ENCODE data around the gene CC2D2B. TPM values are rescaled to one million over a fixed set of nuclear protein-coding genes. Genes with fewer than 3 reads are reported as not detected.
A peak's percentile ranks its signal among the peaks of the same experiment; 100 is the strongest.

The CC2D2B gene
- total and polyA plus RNA-seq, 4 experiments from 2014 or later, result 0.10 to 0.15 TPM; not detected in 2

DNA sequence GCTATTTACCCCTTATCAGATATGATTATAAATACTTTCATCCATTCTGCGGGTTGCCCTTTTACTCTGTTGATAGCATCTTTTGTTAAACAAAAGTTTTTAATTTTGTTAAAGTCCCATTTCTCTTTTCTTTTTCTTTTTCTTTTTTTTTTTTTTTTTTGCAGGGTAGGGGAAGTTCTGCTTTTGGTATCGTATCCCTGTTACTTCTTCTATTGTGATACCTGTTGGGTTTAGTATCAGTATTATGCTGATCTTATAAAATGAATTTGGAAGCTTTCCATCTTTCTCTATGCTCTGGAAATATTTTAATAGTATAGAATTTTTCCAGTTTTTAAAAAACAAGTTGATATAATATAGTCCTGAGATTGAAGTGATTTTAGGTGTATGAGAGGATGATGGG lies 141.6 kb downstream of the CC2D2B start:
- Histone ChIP-seq H3K4me3 (ENCODE audit: low read length in 2 of 2) (no peak overlapping the region), H3K36me3 (ENCODE audit: insufficient read depth, low read length) (no peaks in the 10 kb centered on the region), H3K27me3 (ENCODE audit: insufficient read depth, low read length) (no peaks in the 10 kb centered on the region), H3K27ac (ENCODE audit: low read depth, low read length) (no peak overlapping the region), H3K4me1 (ENCODE audit: insufficient read depth, low read length) (peaks cover 8% of the 10 kb centered on the region), H3K9me3 (ENCODE audit: control insufficient read depth in 1 of 2, low read length in 2 of 2) (no peaks in the 10 kb centered on the region)
- DNase-seq, result no peak
- intact Hi-C loops (cut with micrococcal nuclease), result no loop called here
- Mint-ChIP-seq H3K9me3 (no peaks in the 10 kb centered on the region), H3K4me1 (peaks cover 33 to 55% (median 40%) of the 10 kb centered on the region in 4 donors), H3K27ac (no peak overlapping the region), H3K27me3 (no peaks in the 10 kb centered on the region), H3K36me3 (peaks cover 35 to 43% of the 10 kb centered on the region in 2 donors), H3K4me3 (no peak overlapping the region)
- ChIA-PET CTCF (ENCODE audit: partially characterized antibody) (interaction anchor here (1.2 kb wide), 1 partner anchor 39 kb away, joined by 3 read pairs; no protein-coding TSS in a partner anchor), POLR2A (ENCODE audit: partially characterized antibody) (no interaction called here)

DNA sequence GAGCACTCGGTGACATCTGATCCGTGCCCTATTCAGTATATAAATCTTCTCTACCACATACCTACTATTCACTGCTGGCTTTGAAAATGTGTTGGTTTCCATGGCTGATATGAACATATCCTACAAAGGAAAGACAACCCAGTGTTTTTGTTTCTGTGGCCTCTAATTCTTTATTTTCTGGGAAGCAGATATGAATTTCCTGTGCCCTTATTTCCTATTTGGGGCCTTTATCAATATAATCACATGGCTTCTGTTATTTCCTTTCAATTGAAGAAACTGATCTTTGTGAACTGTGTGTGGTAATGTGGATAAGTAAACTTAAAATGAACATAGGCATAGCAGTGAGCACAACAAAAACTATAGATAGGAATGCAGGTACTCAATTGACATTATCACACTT lies 146.2 kb downstream of the CC2D2B start:
- no peak overlapping the region for H3K4me3 ChIP-seq (ENCODE audit: low read length in 2 of 2)
- Mint-ChIP-seq H3K9me3 (no peaks in the 10 kb centered on the region), H3K36me3 (peaks cover 47 to 53% of the 10 kb centered on the region in 2 donors), H3K27me3 (no peaks in the 10 kb centered on the region), H3K27ac (no peak overlapping the region), H3K4me3 (no peak overlapping the region), H3K4me1 (peaks cover 6 to 23% (median 7%) of the 10 kb centered on the region in 4 donors)
- H3K9me3 ChIP-seq (ENCODE audit: control insufficient read depth in 1 of 2, low read length in 2 of 2), result no peaks in the 10 kb centered on the region
- H3K36me3 ChIP-seq (ENCODE audit: insufficient read depth, low read length), result peaks cover 22% of the 10 kb centered on the region
- POLR2A ChIA-PET (ENCODE audit: partially characterized antibody), result no interaction called here
- H3K27me3 ChIP-seq (ENCODE audit: insufficient read depth, low read length), result no peaks in the 10 kb centered on the region
- intact Hi-C loops (cut with micrococcal nuclease), result no loop called here
- DNase-seq, result no peak
- CTCF ChIA-PET (ENCODE audit: partially characterized antibody), result no interaction called here
- H3K4me1 ChIP-seq (ENCODE audit: insufficient read depth, low read length), result no peaks in the 10 kb centered on the region
- no peak overlapping the region for H3K27ac ChIP-seq (ENCODE audit: low read depth, low read length)

DNA sequence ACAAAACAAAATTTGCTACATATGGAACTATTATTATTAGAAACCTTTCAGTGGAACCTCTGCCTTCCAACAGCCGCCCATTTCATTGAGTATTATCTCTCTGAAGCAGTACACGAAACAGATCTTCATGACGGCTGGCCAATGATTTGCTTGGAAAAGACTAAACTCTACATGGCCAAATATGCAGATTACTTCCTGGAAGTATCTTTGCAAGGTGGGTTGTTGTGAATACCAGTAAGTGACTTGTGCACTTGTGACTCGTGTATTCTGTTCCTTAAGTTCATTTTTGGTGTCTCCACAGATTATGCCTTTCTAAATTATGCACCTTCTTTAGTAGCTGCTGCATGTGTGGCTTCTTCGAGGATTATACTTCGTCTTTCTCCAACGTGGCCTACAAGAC lies 149.0 kb downstream of the CC2D2B start:
- Histone ChIP-seq H3K9me3 (ENCODE audit: control insufficient read depth in 1 of 2, low read length in 2 of 2) (no peaks in the 10 kb centered on the region), H3K36me3 (ENCODE audit: insufficient read depth, low read length) (peaks cover 26% of the 10 kb centered on the region), H3K4me3 (ENCODE audit: low read length in 2 of 2) (no peak overlapping the region), H3K27ac (ENCODE audit: low read depth, low read length) (no peak overlapping the region), H3K4me1 (ENCODE audit: insufficient read depth, low read length) (no peaks in the 10 kb centered on the region), H3K27me3 (ENCODE audit: insufficient read depth, low read length) (no peaks in the 10 kb centered on the region)
- Mint-ChIP-seq H3K4me1 (peaks cover 3 to 19% (median 5%) of the 10 kb centered on the region in 4 donors), H3K9me3 (no peaks in the 10 kb centered on the region), H3K36me3 (peaks cover 58% of the 10 kb centered on the region in 2 donors), H3K4me3 (no peak overlapping the region), H3K27ac (no peak overlapping the region), H3K27me3 (no peaks in the 10 kb centered on the region)
- no peak for DNase-seq
- ChIA-PET CTCF (ENCODE audit: partially characterized antibody) (interaction anchor here (1.6 kb wide), 1 partner anchor 41 kb away, joined by 3 read pairs; no protein-coding TSS in a partner anchor), POLR2A (ENCODE audit: partially characterized antibody) (no interaction called here)
- intact Hi-C loops (cut with micrococcal nuclease), result no loop called here

DNA sequence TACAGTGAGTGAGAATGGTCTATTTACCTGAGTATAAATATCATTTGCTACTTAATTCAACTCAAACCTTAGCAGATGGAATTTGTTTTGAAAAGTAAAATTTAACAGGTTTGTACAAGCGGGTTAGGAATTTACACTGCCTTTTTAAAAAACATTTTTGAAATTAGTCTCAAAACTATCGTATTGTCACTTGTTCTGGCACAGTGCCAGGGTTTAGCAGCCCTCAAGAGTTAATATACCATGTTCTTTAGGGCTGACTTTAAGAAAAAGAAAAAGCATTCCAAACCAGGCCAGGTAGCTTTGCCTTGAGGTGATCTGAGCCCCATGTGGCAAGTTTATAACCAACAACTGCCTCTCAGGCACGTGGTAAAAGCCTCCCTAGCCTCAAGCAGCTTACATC lies 153.5 kb downstream of the CC2D2B start:
- intact Hi-C loops (cut with micrococcal nuclease), result no loop called here
- CTCF ChIA-PET (ENCODE audit: partially characterized antibody), result interaction anchor here (0.9 kb wide), 1 partner anchor 191 kb away, joined by 3 read pairs; no protein-coding TSS in a partner anchor
- no peak overlapping the region for H3K27ac ChIP-seq (ENCODE audit: low read depth, low read length)
- H3K36me3 Mint-ChIP-seq, result peaks cover 52% of the 10 kb centered on the region in 2 donors
- DNase-seq, result no peak
- H3K4me3 ChIP-seq (ENCODE audit: low read length in 2 of 2), result no peak overlapping the region
- H3K4me3 Mint-ChIP-seq, result no peak overlapping the region
- H3K27ac Mint-ChIP-seq, result no peak overlapping the region
- no peaks in the 10 kb centered on the region for H3K9me3 ChIP-seq (ENCODE audit: control insufficient read depth in 1 of 2, low read length in 2 of 2)
- POLR2A ChIA-PET (ENCODE audit: partially characterized antibody), result no interaction called here
- H3K9me3 Mint-ChIP-seq, result no peaks in the 10 kb centered on the region
- peaks cover 26% of the 10 kb centered on the region for H3K36me3 ChIP-seq (ENCODE audit: insufficient read depth, low read length)
- no peaks in the 10 kb centered on the region for H3K27me3 Mint-ChIP-seq
- H3K4me1 ChIP-seq (ENCODE audit: insufficient read depth, low read length), result no peaks in the 10 kb centered on the region
- no peaks in the 10 kb centered on the region for H3K27me3 ChIP-seq (ENCODE audit: insufficient read depth, low read length)
- peaks cover 0 to 10% (median 0%) of the 10 kb centered on the region in 4 donors for H3K4me1 Mint-ChIP-seq

DNA sequence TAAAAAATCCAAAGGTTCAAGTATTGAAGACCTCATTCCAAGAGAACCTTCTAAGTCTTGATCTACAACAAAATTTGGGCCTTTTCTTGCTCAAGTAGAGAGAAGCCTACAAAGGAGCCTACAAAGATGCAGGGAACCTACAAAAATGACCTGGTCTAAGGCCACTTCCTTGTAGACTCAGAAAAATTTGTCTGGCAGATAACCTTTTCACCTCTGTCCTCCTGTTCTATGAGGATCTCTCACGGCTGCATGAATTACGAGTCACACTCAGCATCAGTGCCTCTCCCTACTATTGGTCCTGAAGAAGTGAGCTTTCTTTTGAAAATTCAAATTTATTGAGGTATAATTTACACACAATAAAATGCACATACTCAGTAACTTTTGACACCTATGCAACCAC lies 164.9 kb downstream of the CC2D2B start:
- no peak overlapping the region for H3K4me3 Mint-ChIP-seq
- H3K27me3 Mint-ChIP-seq, result no peaks in the 10 kb centered on the region
- no peaks in the 10 kb centered on the region for H3K4me1 ChIP-seq (ENCODE audit: insufficient read depth, low read length)
- peak overlapping the region in 1 of 7 donors; percentile 9 for H3K27ac Mint-ChIP-seq
- no peak overlapping the region for H3K4me3 ChIP-seq (ENCODE audit: low read length in 2 of 2)
- no peak overlapping the region for H3K27ac ChIP-seq (ENCODE audit: low read depth, low read length)
- H3K9me3 ChIP-seq (ENCODE audit: control insufficient read depth in 1 of 2, low read length in 2 of 2), result no peaks in the 10 kb centered on the region
- CTCF ChIA-PET (ENCODE audit: partially characterized antibody), result interaction anchor here (0.8 kb wide), 1 partner anchor 10 kb away, joined by 3 read pairs; no protein-coding TSS in a partner anchor
- H3K27me3 ChIP-seq (ENCODE audit: insufficient read depth, low read length), result no peaks in the 10 kb centered on the region
- peaks cover 6 to 12% (median 7%) of the 10 kb centered on the region in 4 donors for H3K4me1 Mint-ChIP-seq
- no peaks in the 10 kb centered on the region for H3K36me3 ChIP-seq (ENCODE audit: insufficient read depth, low read length)
- POLR2A ChIA-PET (ENCODE audit: partially characterized antibody), result no interaction called here
- no peaks in the 10 kb centered on the region for H3K9me3 Mint-ChIP-seq
- peaks cover 2 to 6% of the 10 kb centered on the region in 2 donors for H3K36me3 Mint-ChIP-seq
- DNase-seq, result no peak
- intact Hi-C loops (cut with micrococcal nuclease), result no loop called here

DNA sequence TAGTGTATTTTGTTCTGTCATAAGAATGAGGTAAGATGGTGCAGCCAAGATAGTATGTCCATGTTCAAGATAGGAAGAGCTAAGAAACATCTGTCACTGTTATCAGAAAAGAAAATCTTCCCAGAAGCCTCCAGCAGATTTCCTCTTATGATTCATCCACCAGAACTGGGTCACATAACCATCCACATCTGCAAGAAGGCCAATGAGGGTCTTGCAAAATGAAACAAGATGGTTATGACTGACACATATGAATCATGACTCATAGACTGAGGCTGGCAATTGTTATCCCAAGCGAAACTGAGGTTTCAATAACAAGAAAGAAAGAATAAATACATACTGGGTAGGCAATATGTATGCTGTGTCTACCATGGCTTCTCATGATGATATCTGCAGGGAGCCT lies 165.9 kb downstream of the CC2D2B start:
- Mint-ChIP-seq H3K4me3 (no peak overlapping the region), H3K36me3 (peaks cover 2 to 9% of the 10 kb centered on the region in 2 donors), H3K4me1 (peaks cover 6 to 12% (median 7%) of the 10 kb centered on the region in 4 donors), H3K9me3 (no peaks in the 10 kb centered on the region), H3K27ac (peak overlapping the region in 1 of 7 donors; percentile 2), H3K27me3 (no peaks in the 10 kb centered on the region)
- CTCF ChIA-PET (ENCODE audit: partially characterized antibody), result no interaction called here
- no peak overlapping the region for H3K4me3 ChIP-seq (ENCODE audit: low read length in 2 of 2)
- H3K36me3 ChIP-seq (ENCODE audit: insufficient read depth, low read length), result no peaks in the 10 kb centered on the region
- no peaks in the 10 kb centered on the region for H3K27me3 ChIP-seq (ENCODE audit: insufficient read depth, low read length)
- no peak overlapping the region for H3K27ac ChIP-seq (ENCODE audit: low read depth, low read length)
- H3K9me3 ChIP-seq (ENCODE audit: control insufficient read depth in 1 of 2, low read length in 2 of 2), result no peaks in the 10 kb centered on the region
- DNase-seq, result no peak
- intact Hi-C loops (cut with micrococcal nuclease), result no loop called here
- POLR2A ChIA-PET (ENCODE audit: partially characterized antibody), result interaction anchor here (1.2 kb wide), 1 partner anchor 16 kb away, joined by 3 read pairs; no protein-coding TSS in a partner anchor
- H3K4me1 ChIP-seq (ENCODE audit: insufficient read depth, low read length), result no peaks in the 10 kb centered on the region

DNA sequence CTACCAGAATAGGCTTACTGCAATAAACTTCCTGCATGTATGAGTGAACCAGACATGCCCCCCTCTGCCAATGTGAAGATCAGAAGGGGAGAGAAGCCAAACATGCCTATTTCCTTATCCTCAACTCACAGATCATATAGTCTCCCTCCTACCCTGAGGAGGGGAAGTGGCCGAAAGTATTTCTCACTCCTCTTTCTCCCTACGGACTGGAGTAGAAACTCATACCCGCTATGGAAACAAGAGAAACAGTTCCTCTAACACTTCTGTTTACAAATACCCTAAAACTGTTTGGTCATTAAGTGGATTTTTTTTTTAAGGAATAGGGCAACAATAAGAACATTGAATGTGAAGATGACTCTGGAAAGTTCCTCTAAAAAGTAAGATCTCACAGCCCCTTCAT lies 167.0 kb downstream of the CC2D2B start:
- Mint-ChIP-seq H3K27me3 (no peaks in the 10 kb centered on the region), H3K36me3 (peaks cover 3 to 18% of the 10 kb centered on the region in 2 donors), H3K27ac (no peak overlapping the region), H3K9me3 (no peaks in the 10 kb centered on the region), H3K4me3 (no peak overlapping the region), H3K4me1 (peaks cover 6 to 12% (median 7%) of the 10 kb centered on the region in 4 donors)
- no peak for DNase-seq
- Histone ChIP-seq H3K36me3 (ENCODE audit: insufficient read depth, low read length) (no peaks in the 10 kb centered on the region), H3K4me3 (ENCODE audit: low read length in 2 of 2) (no peak overlapping the region), H3K9me3 (ENCODE audit: control insufficient read depth in 1 of 2, low read length in 2 of 2) (no peaks in the 10 kb centered on the region), H3K4me1 (ENCODE audit: insufficient read depth, low read length) (no peaks in the 10 kb centered on the region), H3K27ac (ENCODE audit: low read depth, low read length) (no peak overlapping the region), H3K27me3 (ENCODE audit: insufficient read depth, low read length) (no peaks in the 10 kb centered on the region)
- intact Hi-C loops (cut with micrococcal nuclease), result no loop called here
- CTCF ChIA-PET (ENCODE audit: partially characterized antibody), result no interaction called here
- POLR2A ChIA-PET (ENCODE audit: partially characterized antibody), result interaction anchor here (1.5 kb wide), 1 partner anchor 31 kb away, joined by 3 read pairs; the partner anchor contains the start of gene CCNJ
